GM23338 (cell line): ENCODE data around the gene IER5L. TPM values are rescaled to one million over a fixed set of nuclear protein-coding genes. Genes with fewer than 3 reads are reported as not detected.

ENCODE experiments used
- ATAC-seq: fragments of 200-7000 bp; cut with Tn5 transposase; 3 replicates; pipeline ENCODE4 v1.9.1; 2020
- DNase-seq: peaks from one replicate; pipeline ENCODE4 v3.0.0-alpha.2; 2015; ENCODE audit warnings: low spot score
- H2AFZ ChIP-seq: fragments of 200-600 bp; sonication (generic); 2 replicates; pipeline ENCODE4 v1.8.0; 2016; ENCODE audit warnings: antibody characterized with exemption, mild to moderate bottlenecking, moderate library complexity
- H3F3A ChIP-seq: fragments of 200-600 bp; sonication (generic); replicated peaks from 2 replicates; pipeline ENCODE4 v1.8.0; 2017; ENCODE audit warnings: antibody characterized with exemption, mixed run types, low read depth
- H3K27ac ChIP-seq: fragments of 200-600 bp; sonication (generic); 2 replicates; pipeline ENCODE4 v1.6.1; 2016; ENCODE audit warnings: low read depth
- H3K27me3 ChIP-seq: fragments of 200-600 bp; sonication (generic); 2 replicates; pipeline ENCODE4 v1.8.0; 2016; ENCODE audit warnings: mild to moderate bottlenecking, mixed run types, moderate library complexity; ENCODE audit not compliant: insufficient read depth
- H3K36me3 ChIP-seq: fragments of 200-600 bp; sonication (generic); 2 replicates; pipeline ENCODE4 v1.8.0; 2016; ENCODE audit warnings: mild to moderate bottlenecking; ENCODE audit not compliant: insufficient read depth
- H3K4me1 ChIP-seq: fragments of 200-600 bp; sonication (generic); 2 replicates; pipeline ENCODE4 v1.8.0; 2016; ENCODE audit warnings: mild to moderate bottlenecking, moderate library complexity; ENCODE audit not compliant: insufficient read depth
- H3K4me2 ChIP-seq: fragments of 200-600 bp; sonication (generic); 2 replicates; pipeline ENCODE4 v1.7.1; 2017; ENCODE audit warnings: mixed run types
- H3K4me3 ChIP-seq: fragments of 200-600 bp; sonication (generic); 2 replicates; pipeline ENCODE4 v1.6.1; 2016; ENCODE audit warnings: mixed run types
- H3K79me2 ChIP-seq: fragments of 200-600 bp; sonication (generic); replicated peaks from 2 replicates; pipeline ENCODE4 v1.8.0; 2017; ENCODE audit warnings: mild to moderate bottlenecking; ENCODE audit not compliant: insufficient read depth
- H3K9me2 ChIP-seq: fragments of 200-600 bp; sonication (generic); 2 replicates; pipeline ENCODE4 v1.8.0; 2017; ENCODE audit not compliant: insufficient read depth
- H4K20me1 ChIP-seq: fragments of 200-600 bp; sonication (generic); replicated peaks from 2 replicates; pipeline ENCODE4 v1.8.0; 2017; ENCODE audit warnings: mild to moderate bottlenecking; ENCODE audit not compliant: insufficient read depth
- H3K27ac Mint-ChIP-seq: 2 replicates; pipeline ENCODE4 v1.8.0; 2020; ENCODE audit warnings: inconsistent platforms, mild to moderate bottlenecking, moderate library complexity, mixed read lengths
- H3K27me3 Mint-ChIP-seq: 3 replicates; pipeline ENCODE4 v1.8.0; 2022; ENCODE audit warnings: low read depth, mild to moderate bottlenecking, moderate library complexity, mixed read lengths, inconsistent platforms; ENCODE audit not compliant: insufficient read depth, poor library complexity
- H3K36me3 Mint-ChIP-seq: 3 replicates; pipeline ENCODE4 v1.8.0; 2021; ENCODE audit warnings: low read depth, mild to moderate bottlenecking, inconsistent platforms, moderate library complexity, mixed read lengths
- H3K4me1 Mint-ChIP-seq: 3 replicates; pipeline ENCODE4 v1.8.0; 2020; ENCODE audit warnings: mild to moderate bottlenecking, inconsistent platforms, mixed read lengths
- H3K4me3 Mint-ChIP-seq: 3 replicates; pipeline ENCODE4 v1.8.0; 2021; ENCODE audit warnings: moderate library complexity, mild to moderate bottlenecking, inconsistent platforms, mixed read lengths
- H3K9me3 Mint-ChIP-seq: 3 replicates; pipeline ENCODE4 v1.8.0; 2020; ENCODE audit warnings: moderate library complexity, mild to moderate bottlenecking, inconsistent platforms, mixed read lengths
- CREB1 ChIP-seq: fragments of 250-450 bp; sonication (Bioruptor Pico); IDR thresholded peaks from 2 replicates; pipeline ENCODE4 v1.5.0; 2020; ENCODE audit warnings: low read depth, mild to moderate bottlenecking, moderate library complexity
- EZH2 ChIP-seq: fragments of 200-600 bp; sonication (generic); IDR thresholded peaks from one replicate; pipeline ENCODE4 v1.8.0; 2017; ENCODE audit warnings: antibody characterized with exemption, mild to moderate bottlenecking, low read depth; ENCODE audit not compliant: unreplicated experiment
- EZH2phosphoT487 ChIP-seq: fragments of 200-600 bp; sonication (generic); IDR thresholded peaks from one replicate; pipeline ENCODE4 v1.8.1; 2018; ENCODE audit warnings: antibody characterized with exemption; ENCODE audit not compliant: unreplicated experiment
- JUNB ChIP-seq: IDR thresholded peaks from one replicate; pipeline ENCODE4 v1.6.1; 2016; ENCODE audit warnings: antibody characterized with exemption; ENCODE audit not compliant: unreplicated experiment
- POLR2AphosphoS5 ChIP-seq: IDR thresholded peaks from 2 replicates; pipeline ENCODE4 v1.6.1; 2016; ENCODE audit warnings: antibody characterized with exemption, low read depth
- REST ChIP-seq: IDR thresholded peaks from one replicate; pipeline ENCODE4 v1.6.1; 2018; ENCODE audit warnings: antibody characterized with exemption; ENCODE audit not compliant: unreplicated experiment
- STAT1 ChIP-seq: IDR thresholded peaks from one replicate; pipeline ENCODE4 v1.6.1; 2016; ENCODE audit warnings: antibody characterized with exemption; ENCODE audit not compliant: unreplicated experiment
- ZNF114 ChIP-seq: fragments of 250-450 bp; sonication (Bioruptor Pico); IDR thresholded peaks from 2 replicates; pipeline ENCODE4 v1.5.0; 2020; ENCODE audit warnings: mild to moderate bottlenecking, moderate library complexity
- ZNF331 ChIP-seq: fragments of 250-450 bp; sonication (Bioruptor Pico); IDR thresholded peaks from 2 replicates; pipeline ENCODE4 v1.5.0; 2020; ENCODE audit warnings: low read depth, mild to moderate bottlenecking, moderate library complexity
- polyA plus RNA-seq: library from polyadenylated mRNA; unstranded; fragments of >200 nt; fragmentation: Nextera tagmentation; extraction: Ambion mirVana; gene quantifications from 2 replicates; pipeline ENCODE4 v1.2.1, GENCODE V29; 2016
- total RNA-seq: library from RNA; depleted of rRNA; stranded (reverse); fragments of >200 nt; shearing (Covaris generic); gene quantifications from 2 replicates; pipeline ENCODE4 v1.2.3, GENCODE V29; 2014
- TF ChIP-seq, protein P1 (sequence below), 2 experiments: fragments of 200-600 bp in 1 of 2; sonication (generic) in 1 of 2; conservative IDR thresholded peaks; 2 replicates each; pipeline versions ENCODE4 v1.5.1 to v1.6.1; 2016 to 2017; ENCODE audit warnings: antibody characterized with exemption in 2 of 2, low read depth in 2 of 2, mild to moderate bottlenecking in 2 of 2, moderate library complexity in 1 of 2

IER5L gene
- total and polyA plus RNA-seq, 2 experiments from 2014 or later, result 0.19 to 0.90 TPM

DNA sequence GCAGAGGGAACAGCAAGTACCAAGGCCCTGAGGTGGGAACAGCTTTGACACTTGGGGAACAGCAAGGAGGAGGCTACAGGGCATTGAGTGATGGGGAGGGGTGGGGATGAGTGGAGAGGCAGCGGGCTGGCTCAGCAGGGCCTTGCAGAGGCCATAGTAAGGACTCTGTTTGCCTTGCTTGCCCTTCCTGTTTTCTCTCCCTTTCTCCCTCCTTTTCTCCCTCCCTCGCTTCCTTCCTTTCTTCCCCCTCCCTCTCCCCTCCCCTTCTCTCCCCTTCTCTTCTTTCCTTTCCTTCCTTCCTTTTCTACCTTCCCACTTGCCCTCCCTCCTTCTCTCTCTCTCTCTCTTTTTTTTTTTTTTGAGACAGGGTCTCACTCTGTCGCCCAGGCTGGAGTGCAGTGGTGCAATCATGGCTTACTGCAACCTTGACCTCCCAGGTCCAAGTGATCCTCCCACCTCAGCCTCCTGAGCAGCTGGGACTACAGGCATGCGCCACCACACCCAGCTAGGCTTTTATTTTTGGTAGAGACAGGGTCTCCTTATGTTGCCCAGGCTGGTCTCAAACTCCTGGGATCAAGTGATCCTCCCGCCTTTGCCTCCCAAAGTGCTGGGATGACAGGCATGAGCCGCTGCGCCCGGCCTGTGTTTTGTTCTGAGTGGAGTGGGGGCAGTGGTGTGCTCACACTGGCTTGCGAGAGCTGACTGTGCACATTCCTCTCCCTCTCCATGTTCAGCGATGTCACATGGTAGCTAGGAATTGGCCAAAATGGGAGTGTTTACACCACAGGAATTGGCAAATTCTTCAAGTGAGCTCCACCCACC, 17.1 kb downstream of the IER5L start (continued):
- TF ChIP-seq, protein P1, sequence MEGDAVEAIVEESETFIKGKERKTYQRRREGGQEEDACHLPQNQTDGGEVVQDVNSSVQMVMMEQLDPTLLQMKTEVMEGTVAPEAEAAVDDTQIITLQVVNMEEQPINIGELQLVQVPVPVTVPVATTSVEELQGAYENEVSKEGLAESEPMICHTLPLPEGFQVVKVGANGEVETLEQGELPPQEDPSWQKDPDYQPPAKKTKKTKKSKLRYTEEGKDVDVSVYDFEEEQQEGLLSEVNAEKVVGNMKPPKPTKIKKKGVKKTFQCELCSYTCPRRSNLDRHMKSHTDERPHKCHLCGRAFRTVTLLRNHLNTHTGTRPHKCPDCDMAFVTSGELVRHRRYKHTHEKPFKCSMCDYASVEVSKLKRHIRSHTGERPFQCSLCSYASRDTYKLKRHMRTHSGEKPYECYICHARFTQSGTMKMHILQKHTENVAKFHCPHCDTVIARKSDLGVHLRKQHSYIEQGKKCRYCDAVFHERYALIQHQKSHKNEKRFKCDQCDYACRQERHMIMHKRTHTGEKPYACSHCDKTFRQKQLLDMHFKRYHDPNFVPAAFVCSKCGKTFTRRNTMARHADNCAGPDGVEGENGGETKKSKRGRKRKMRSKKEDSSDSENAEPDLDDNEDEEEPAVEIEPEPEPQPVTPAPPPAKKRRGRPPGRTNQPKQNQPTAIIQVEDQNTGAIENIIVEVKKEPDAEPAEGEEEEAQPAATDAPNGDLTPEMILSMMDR (conservative IDR thresholded peaks at IDR 0.05; ENCODE audit: low read depth in 2 of 2), result no peak
- TF ChIP-seq STAT1 (no peak), EZH2 (no peak), POLR2AphosphoS5 (no peak), ZNF114 (CRISPR knock-in tag) (no peak)

DNA sequence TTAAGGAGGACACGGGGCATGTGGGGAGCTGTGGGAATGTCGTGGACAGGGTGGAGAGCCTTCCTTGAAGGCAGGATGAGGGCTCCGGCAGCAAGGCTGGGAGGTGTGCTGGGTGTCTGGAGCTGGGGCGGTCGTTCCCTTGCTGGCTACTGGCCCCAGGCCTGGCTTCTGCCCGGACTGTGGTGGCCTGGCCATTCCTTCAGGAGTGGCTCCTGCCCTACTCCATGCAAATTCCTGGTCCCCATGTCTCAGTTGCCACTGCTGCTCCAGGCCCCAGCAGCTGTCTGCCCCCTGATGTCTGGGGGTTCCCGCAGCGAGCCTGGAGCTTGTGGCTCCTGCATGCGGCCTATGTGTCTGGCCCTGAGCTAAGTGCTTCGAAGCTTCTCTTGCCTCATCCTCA, 21.9 kb downstream of the IER5L start:
- no peaks in the 10 kb centered on the region for H3K79me2 ChIP-seq
- no peaks in the 10 kb centered on the region for H4K20me1 ChIP-seq
- no peak for ATAC-seq
- no peak overlapping the region for H3K4me3 ChIP-seq
- Mint-ChIP-seq H3K4me1 (no peaks in the 10 kb centered on the region; the same call in 2 of the 3 replicates), H3K4me3 (no peak overlapping the region), H3K27ac (no peak overlapping the region), H3K9me3 (no peaks in the 10 kb centered on the region; the same call in 1 of the 3 replicates), H3K27me3 (peaks cover 13% of the 10 kb centered on the region), H3K36me3 (peaks cover 11% of the 10 kb centered on the region)
- no peak overlapping the region for H3K4me2 ChIP-seq
- DNase-seq, result no peak
- no peaks in the 10 kb centered on the region for H3K27me3 ChIP-seq
- no peak overlapping the region for H3K27ac ChIP-seq
- no peaks in the 10 kb centered on the region for H3K4me1 ChIP-seq
- no peaks in the 10 kb centered on the region for H3K9me2 ChIP-seq
- H3K36me3 ChIP-seq, result no peaks in the 10 kb centered on the region
- H3F3A ChIP-seq, result no peaks in the 10 kb centered on the region
- H2AFZ ChIP-seq, result no peak overlapping the region
- TF ChIP-seq, protein P1 (conservative IDR thresholded peaks at IDR 0.05; ENCODE audit: low read depth in 2 of 2), result no peak
- no peak for TF ChIP-seq ZNF114 (CRISPR knock-in tag)
- no peak for TF ChIP-seq JUNB
- no peak for TF ChIP-seq CREB1 (CRISPR knock-in tag)
- no peak for TF ChIP-seq POLR2AphosphoS5
- TF ChIP-seq ZNF331 (CRISPR knock-in tag), result no peak
- TF ChIP-seq EZH2phosphoT487, result no peak
- no peak for TF ChIP-seq REST
